ENCODE results near the gene ZNF260.

DNA sequence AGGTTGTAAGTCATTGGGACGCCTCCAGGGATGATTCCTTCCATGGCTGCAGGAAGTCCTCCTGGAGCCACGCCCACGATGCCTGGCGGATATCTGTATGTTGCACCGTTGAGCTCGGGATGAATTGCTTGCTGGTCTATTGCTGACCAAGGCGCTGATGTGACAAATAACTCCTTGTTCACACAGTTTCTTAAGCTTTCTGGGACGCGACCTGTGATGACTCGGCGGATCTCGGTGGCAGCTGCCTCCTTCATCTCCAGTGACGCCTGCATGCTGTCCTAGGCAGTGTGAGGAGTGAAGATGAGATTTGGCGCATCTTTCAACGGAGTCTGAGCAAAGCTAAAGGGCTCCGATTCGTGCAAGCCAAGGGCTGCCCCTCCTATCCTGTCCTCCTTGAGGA is 31.1 kb downstream of the ZNF260 start:
- TF ChIP-seq POLR2A (IDR thresholded peaks at IDR 0.05; ENCODE audit: borderline replicate concordance, extremely low read depth, insufficient read depth, insufficient read length): no peak
- no peak for TF ChIP-seq EZH2 (IDR thresholded peaks at IDR 0.05)
- TF ChIP-seq POLR2AphosphoS5 (IDR thresholded peaks at IDR 0.05; ENCODE audit: low read depth, low read length): no peak
- TF ChIP-seq, protein P1, sequence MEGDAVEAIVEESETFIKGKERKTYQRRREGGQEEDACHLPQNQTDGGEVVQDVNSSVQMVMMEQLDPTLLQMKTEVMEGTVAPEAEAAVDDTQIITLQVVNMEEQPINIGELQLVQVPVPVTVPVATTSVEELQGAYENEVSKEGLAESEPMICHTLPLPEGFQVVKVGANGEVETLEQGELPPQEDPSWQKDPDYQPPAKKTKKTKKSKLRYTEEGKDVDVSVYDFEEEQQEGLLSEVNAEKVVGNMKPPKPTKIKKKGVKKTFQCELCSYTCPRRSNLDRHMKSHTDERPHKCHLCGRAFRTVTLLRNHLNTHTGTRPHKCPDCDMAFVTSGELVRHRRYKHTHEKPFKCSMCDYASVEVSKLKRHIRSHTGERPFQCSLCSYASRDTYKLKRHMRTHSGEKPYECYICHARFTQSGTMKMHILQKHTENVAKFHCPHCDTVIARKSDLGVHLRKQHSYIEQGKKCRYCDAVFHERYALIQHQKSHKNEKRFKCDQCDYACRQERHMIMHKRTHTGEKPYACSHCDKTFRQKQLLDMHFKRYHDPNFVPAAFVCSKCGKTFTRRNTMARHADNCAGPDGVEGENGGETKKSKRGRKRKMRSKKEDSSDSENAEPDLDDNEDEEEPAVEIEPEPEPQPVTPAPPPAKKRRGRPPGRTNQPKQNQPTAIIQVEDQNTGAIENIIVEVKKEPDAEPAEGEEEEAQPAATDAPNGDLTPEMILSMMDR (IDR thresholded peaks at IDR 0.05 in 2 of 3, conservative IDR thresholded peaks at IDR 0.05 in 1 of 3; ENCODE audit: borderline replicate concordance in 1 of 3, insufficient read depth in 1 of 3, low read depth in 2 of 3, low read length in 2 of 3): no peak
- TF ChIP-seq RAD21 (IDR thresholded peaks at IDR 0.05; ENCODE audit: low read depth): no peak
- TF ChIP-seq, protein P2, sequence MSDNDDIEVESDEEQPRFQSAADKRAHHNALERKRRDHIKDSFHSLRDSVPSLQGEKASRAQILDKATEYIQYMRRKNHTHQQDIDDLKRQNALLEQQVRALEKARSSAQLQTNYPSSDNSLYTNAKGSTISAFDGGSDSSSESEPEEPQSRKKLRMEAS (IDR thresholded peaks at IDR 0.05): no peak
- TF ChIP-seq, protein P3, sequence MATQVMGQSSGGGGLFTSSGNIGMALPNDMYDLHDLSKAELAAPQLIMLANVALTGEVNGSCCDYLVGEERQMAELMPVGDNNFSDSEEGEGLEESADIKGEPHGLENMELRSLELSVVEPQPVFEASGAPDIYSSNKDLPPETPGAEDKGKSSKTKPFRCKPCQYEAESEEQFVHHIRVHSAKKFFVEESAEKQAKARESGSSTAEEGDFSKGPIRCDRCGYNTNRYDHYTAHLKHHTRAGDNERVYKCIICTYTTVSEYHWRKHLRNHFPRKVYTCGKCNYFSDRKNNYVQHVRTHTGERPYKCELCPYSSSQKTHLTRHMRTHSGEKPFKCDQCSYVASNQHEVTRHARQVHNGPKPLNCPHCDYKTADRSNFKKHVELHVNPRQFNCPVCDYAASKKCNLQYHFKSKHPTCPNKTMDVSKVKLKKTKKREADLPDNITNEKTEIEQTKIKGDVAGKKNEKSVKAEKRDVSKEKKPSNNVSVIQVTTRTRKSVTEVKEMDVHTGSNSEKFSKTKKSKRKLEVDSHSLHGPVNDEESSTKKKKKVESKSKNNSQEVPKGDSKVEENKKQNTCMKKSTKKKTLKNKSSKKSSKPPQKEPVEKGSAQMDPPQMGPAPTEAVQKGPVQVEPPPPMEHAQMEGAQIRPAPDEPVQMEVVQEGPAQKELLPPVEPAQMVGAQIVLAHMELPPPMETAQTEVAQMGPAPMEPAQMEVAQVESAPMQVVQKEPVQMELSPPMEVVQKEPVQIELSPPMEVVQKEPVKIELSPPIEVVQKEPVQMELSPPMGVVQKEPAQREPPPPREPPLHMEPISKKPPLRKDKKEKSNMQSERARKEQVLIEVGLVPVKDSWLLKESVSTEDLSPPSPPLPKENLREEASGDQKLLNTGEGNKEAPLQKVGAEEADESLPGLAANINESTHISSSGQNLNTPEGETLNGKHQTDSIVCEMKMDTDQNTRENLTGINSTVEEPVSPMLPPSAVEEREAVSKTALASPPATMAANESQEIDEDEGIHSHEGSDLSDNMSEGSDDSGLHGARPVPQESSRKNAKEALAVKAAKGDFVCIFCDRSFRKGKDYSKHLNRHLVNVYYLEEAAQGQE (IDR thresholded peaks at IDR 0.05; ENCODE audit: low read depth): no peak
- TF ChIP-seq ZNF274 (IDR thresholded peaks at IDR 0.05; ENCODE audit: low read depth, low read length): no peak
- TF ChIP-seq EGR1 (IDR thresholded peaks at IDR 0.05; ENCODE audit: low read depth): no peak
- TF ChIP-seq, protein P4, sequence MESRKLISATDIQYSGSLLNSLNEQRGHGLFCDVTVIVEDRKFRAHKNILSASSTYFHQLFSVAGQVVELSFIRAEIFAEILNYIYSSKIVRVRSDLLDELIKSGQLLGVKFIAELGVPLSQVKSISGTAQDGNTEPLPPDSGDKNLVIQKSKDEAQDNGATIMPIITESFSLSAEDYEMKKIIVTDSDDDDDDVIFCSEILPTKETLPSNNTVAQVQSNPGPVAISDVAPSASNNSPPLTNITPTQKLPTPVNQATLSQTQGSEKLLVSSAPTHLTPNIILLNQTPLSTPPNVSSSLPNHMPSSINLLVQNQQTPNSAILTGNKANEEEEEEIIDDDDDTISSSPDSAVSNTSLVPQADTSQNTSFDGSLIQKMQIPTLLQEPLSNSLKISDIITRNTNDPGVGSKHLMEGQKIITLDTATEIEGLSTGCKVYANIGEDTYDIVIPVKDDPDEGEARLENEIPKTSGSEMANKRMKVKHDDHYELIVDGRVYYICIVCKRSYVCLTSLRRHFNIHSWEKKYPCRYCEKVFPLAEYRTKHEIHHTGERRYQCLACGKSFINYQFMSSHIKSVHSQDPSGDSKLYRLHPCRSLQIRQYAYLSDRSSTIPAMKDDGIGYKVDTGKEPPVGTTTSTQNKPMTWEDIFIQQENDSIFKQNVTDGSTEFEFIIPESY (IDR thresholded peaks at IDR 0.05; ENCODE audit: extremely low read depth, insufficient replicate concordance, low read length): no peak
- TF ChIP-seq, protein P5, sequence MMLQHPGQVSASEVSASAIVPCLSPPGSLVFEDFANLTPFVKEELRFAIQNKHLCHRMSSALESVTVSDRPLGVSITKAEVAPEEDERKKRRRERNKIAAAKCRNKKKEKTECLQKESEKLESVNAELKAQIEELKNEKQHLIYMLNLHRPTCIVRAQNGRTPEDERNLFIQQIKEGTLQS (IDR thresholded peaks at IDR 0.05): no peak
